Keratinocyte (primary cell): Measurements from ENCODE around the gene MYOM1. TPM values are rescaled to one million over a fixed set of nuclear protein-coding genes. Genes with fewer than 3 reads are reported as not detected.

Experiments
- DNase-seq: peaks from one replicate; pipeline ENCODE4 v3.0.0-alpha.2; 2011; ENCODE audit warnings: low read depth, missing footprints, low spot score
- FAIRE-seq: peaks from 2 replicates; lab custom pipeline; 2011; peaks lifted over from hg19 to GRCh38; lab: Jason Lieb, UNC
- H2AFZ ChIP-seq: 2 replicates; pipeline ENCODE4 v1.6.0; 2012; ENCODE audit warnings: low read length, control low read depth, inconsistent platforms; ENCODE audit not compliant: control insufficient read depth
- H3K27ac ChIP-seq: 2 replicates; pipeline ENCODE4 v1.5.1; 2011; ENCODE audit warnings: low read length; ENCODE audit not compliant: control insufficient read depth, insufficient read depth
- H3K27me3 ChIP-seq: 3 replicates; pipeline ENCODE4 v1.6.0; 2011; ENCODE audit warnings: low read length; ENCODE audit not compliant: control insufficient read depth, insufficient read depth; ENCODE audit errors: extremely low read depth
- H3K36me3 ChIP-seq, 2 experiments: 2 replicates in 1 of 2; 3 replicates in 1 of 2; pipeline ENCODE4 v1.5.1; 2011; ENCODE audit warnings: low read length in 2 of 2, mild to moderate bottlenecking in 1 of 2; ENCODE audit not compliant: control insufficient read depth in 2 of 2, insufficient read depth in 2 of 2; ENCODE audit errors: extremely low read depth in 1 of 2
- H3K4me1 ChIP-seq: 3 replicates; pipeline ENCODE4 v1.5.1; 2011; ENCODE audit warnings: low read length; ENCODE audit not compliant: control insufficient read depth, insufficient read depth; ENCODE audit errors: extremely low read depth
- H3K4me2 ChIP-seq: 3 replicates; pipeline ENCODE4 v1.6.0; 2011; ENCODE audit warnings: low read depth, low read length; ENCODE audit not compliant: control insufficient read depth, insufficient read depth; ENCODE audit errors: extremely low read depth
- H3K4me3 ChIP-seq, 3 experiments: fragments of 200-600 bp in 1 of 3; sonication (generic) in 1 of 3; 2 replicates in 2 of 3; 3 replicates in 1 of 3; pipeline ENCODE4 v1.5.1; 2011 to 2016; ENCODE audit warnings: low read length in 3 of 3, mild to moderate bottlenecking in 3 of 3, control low read depth in 2 of 3, inconsistent platforms in 1 of 3, low read depth in 1 of 3, mixed read lengths in 1 of 3, mixed run types in 1 of 3, moderate library complexity in 1 of 3; ENCODE audit not compliant: control insufficient read depth in 2 of 3, insufficient read depth in 2 of 3; ENCODE audit errors: extremely low read depth in 1 of 3
- H3K79me2 ChIP-seq: 2 replicates; pipeline ENCODE4 v1.6.0; 2012; ENCODE audit warnings: low read length; ENCODE audit not compliant: control insufficient read depth, insufficient read depth
- H3K9ac ChIP-seq: 3 replicates; pipeline ENCODE4 v1.6.0; 2011; ENCODE audit warnings: low read length; ENCODE audit not compliant: control insufficient read depth, insufficient read depth; ENCODE audit errors: extremely low read depth
- H3K9me1 ChIP-seq: 3 replicates; pipeline ENCODE4 v1.6.0; 2011; ENCODE audit warnings: low read length; ENCODE audit not compliant: control insufficient read depth, insufficient read depth; ENCODE audit errors: extremely low read depth
- H3K9me3 ChIP-seq: 2 replicates; pipeline ENCODE4 v1.5.1; 2012; ENCODE audit warnings: low read depth, low read length; ENCODE audit not compliant: control insufficient read depth
- H4K20me1 ChIP-seq: 3 replicates; pipeline ENCODE4 v1.6.0; 2011; ENCODE audit warnings: low read length; ENCODE audit not compliant: control insufficient read depth, insufficient read depth; ENCODE audit errors: extremely low read depth
- EZH2 ChIP-seq: IDR thresholded peaks from one replicate; pipeline ENCODE4 v1.6.1; 2012; ENCODE audit warnings: inconsistent platforms, mild to moderate bottlenecking, low read length, moderate library complexity
- dilution Hi-C: fragments of 300-500 bp; cut with MboI; formaldehyde crosslinking; loops from one replicate; pipeline ENCODE4 v1.7.0; 2020; ENCODE audit warnings: low sequenced_read_pairs; ENCODE audit not compliant: extremely low pct_ligation_motif_present
- polyA plus RNA-seq, 5 experiments: library from polyadenylated mRNA; depleted of rRNA in 3 of 5; stranded (reverse) in 3 of 5; stranded (forward) in 1 of 5; unstranded in 1 of 5; fragments of >200 nt; gene quantifications; 1 replicate in 1 of 5; 2 replicates in 3 of 5; 3 replicates in 1 of 5; pipeline versions ENCODE4 v1.2.1 to v1.2.3, GENCODE V29; 2011 to 2012; ENCODE audit warnings: missing spikeins in 2 of 5, low read depth in 1 of 5, low replicate concordance in 1 of 5
- TF ChIP-seq, protein P1 (sequence below), 3 experiments: IDR thresholded peaks in 1 of 3; conservative IDR thresholded peaks in 1 of 3; optimal IDR thresholded peaks in 1 of 3; 2 replicates in 2 of 3; 3 replicates in 1 of 3; pipeline versions ENCODE3 to v1.5.1; 2011; ENCODE audit warnings: low read length in 3 of 3, mild to moderate bottlenecking in 3 of 3, moderate library complexity in 2 of 3, control low read depth in 1 of 3, inconsistent platforms in 1 of 3; ENCODE audit not compliant: insufficient read depth in 2 of 3; ENCODE audit errors: extremely low read depth in 1 of 3

The MYOM1 gene
- polyA plus RNA-seq, 1 donor (not counting 4 experiments of a cell fraction or from before 2014, with no cell fraction given) = 0.03 TPM

DNA sequence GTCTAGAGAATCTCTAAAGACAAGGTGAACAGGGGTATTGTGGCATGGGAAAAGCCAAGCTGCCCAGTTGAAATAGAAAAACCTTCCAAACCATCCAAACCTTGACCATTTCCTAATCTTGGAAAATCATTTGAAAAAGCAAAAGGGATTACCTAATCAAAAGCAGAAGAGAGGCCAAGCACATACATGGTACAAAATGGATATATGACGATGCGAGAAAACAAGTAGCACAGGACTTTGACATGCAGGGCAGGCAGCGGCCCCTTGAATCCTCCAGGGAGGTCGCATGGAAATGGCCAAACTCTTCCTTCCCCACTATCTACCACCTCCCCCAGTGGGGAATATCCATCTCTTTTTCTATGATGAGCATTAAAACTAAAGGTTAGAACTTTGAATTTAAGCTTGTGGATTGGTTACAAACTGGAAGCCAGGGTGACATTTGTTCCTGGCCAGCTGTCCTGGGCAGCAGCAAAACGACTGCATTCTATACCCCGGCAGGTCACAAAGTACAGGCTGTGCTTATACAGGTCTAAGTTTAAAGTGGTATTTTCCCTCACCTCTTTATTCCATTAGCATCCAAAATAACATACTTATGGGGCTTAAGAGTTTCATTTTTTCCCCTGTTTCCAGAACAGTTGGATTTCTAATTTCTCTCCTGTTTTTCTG is 24.7 kb downstream of the MYOM1 start:
- H3K27me3 ChIP-seq = no peaks in the 10 kb centered on the region
- DNase-seq (no peak), FAIRE-seq (no peak)
- H2AFZ ChIP-seq = no peak overlapping the region
- no peaks in the 10 kb centered on the region for H3K36me3 ChIP-seq
- H4K20me1 ChIP-seq = no peaks in the 10 kb centered on the region
- no peaks in the 10 kb centered on the region for H3K9me1 ChIP-seq
- H3K4me3 ChIP-seq = no peak overlapping the region
- H3K4me2 ChIP-seq = no peak overlapping the region
- no peak overlapping the region for H3K9ac ChIP-seq
- H3K9me3 ChIP-seq = no peaks in the 10 kb centered on the region
- dilution Hi-C loops = no loop called here
- TF ChIP-seq EZH2 = no peak
- TF ChIP-seq, protein P1, sequence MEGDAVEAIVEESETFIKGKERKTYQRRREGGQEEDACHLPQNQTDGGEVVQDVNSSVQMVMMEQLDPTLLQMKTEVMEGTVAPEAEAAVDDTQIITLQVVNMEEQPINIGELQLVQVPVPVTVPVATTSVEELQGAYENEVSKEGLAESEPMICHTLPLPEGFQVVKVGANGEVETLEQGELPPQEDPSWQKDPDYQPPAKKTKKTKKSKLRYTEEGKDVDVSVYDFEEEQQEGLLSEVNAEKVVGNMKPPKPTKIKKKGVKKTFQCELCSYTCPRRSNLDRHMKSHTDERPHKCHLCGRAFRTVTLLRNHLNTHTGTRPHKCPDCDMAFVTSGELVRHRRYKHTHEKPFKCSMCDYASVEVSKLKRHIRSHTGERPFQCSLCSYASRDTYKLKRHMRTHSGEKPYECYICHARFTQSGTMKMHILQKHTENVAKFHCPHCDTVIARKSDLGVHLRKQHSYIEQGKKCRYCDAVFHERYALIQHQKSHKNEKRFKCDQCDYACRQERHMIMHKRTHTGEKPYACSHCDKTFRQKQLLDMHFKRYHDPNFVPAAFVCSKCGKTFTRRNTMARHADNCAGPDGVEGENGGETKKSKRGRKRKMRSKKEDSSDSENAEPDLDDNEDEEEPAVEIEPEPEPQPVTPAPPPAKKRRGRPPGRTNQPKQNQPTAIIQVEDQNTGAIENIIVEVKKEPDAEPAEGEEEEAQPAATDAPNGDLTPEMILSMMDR (optimal IDR thresholded peaks at IDR 0.05 in 1 of 3, IDR thresholded peaks at IDR 0.05 in 1 of 3, conservative IDR thresholded peaks at IDR 0.05 in 1 of 3; ENCODE audit: extremely low read depth in 1 of 3, insufficient read depth in 2 of 3, low read length in 3 of 3) = no peak
- no peaks in the 10 kb centered on the region for H3K79me2 ChIP-seq
- no peak overlapping the region for H3K27ac ChIP-seq
- no peaks in the 10 kb centered on the region for H3K4me1 ChIP-seq

DNA sequence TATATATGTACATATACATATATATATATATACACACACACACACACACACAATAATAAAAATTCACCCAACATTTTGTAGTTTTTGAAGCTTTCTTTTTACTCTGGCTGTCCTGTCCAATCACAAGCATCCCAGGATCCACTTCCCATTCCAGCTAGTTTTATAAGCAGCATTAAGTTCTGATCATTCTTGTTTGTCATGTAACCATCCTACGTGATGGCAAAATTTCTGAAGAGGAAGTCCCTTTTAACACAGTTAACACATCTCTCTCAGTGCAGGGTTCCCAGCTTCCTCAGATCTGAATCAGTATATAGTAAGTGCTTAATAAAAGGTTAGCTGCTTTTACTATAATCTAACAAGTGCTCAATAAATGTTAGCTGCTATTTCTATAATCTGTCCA is 26.4 kb downstream of the MYOM1 start:
- no peaks in the 10 kb centered on the region for H3K79me2 ChIP-seq
- no peak overlapping the region for H3K4me3 ChIP-seq
- no peaks in the 10 kb centered on the region for H3K4me1 ChIP-seq
- H3K27ac ChIP-seq = no peak overlapping the region
- FAIRE-seq = no peak
- no peaks in the 10 kb centered on the region for H3K27me3 ChIP-seq
- no peak overlapping the region for H3K9ac ChIP-seq
- dilution Hi-C loops = no loop called here
- H3K9me3 ChIP-seq = no peaks in the 10 kb centered on the region
- H4K20me1 ChIP-seq = no peaks in the 10 kb centered on the region
- no peak for DNase-seq
- H3K4me2 ChIP-seq = no peak overlapping the region
- TF ChIP-seq EZH2 = no peak
- TF ChIP-seq, protein P1 (optimal IDR thresholded peaks at IDR 0.05 in 1 of 3, IDR thresholded peaks at IDR 0.05 in 1 of 3, conservative IDR thresholded peaks at IDR 0.05 in 1 of 3; ENCODE audit: extremely low read depth in 1 of 3, insufficient read depth in 2 of 3, low read length in 3 of 3) = no peak
- H2AFZ ChIP-seq = no peak overlapping the region
- no peaks in the 10 kb centered on the region for H3K9me1 ChIP-seq
- no peaks in the 10 kb centered on the region for H3K36me3 ChIP-seq
